ENCODE results near the gene NEK2. TPM values are rescaled to one million over a fixed set of nuclear protein-coding genes. Genes with fewer than 3 reads are reported as not detected.
A peak's percentile ranks its signal among the peaks of the same experiment; 100 is the strongest.

Gene NEK2
- total and polyA plus RNA-seq, 2 of the 13 experiments (the other 11 are each of a cell fraction or from before 2014, with no cell fraction given) = 10.9 to 40.8 TPM

GRCh38 chr1:211722277-211723175 is 47.1 kb upstream of the NEK2 start:
- Histone ChIP-seq H3K79me2 (ENCODE audit: insufficient read depth, low read length) (no peaks in the 10 kb centered on the region), H3K4me3 (replicated peaks in 1 of 3; ENCODE audit: insufficient read depth in 1 of 3, low read depth in 2 of 3, low read length in 3 of 3) (peak overlapping the region in 1 of 3 experiments; percentile 24; a peak in 1 of 6 replicates), H3K9ac (ENCODE audit: insufficient read depth, low read depth, low read length) (no peak overlapping the region), H3K9me3 (ENCODE audit: low read length) (no peaks in the 10 kb centered on the region), H3K4me1 (ENCODE audit: insufficient read depth, low read length) (peaks cover 38% of the 10 kb centered on the region), H3K4me2 (ENCODE audit: low read depth, low read length) (peak overlapping the region; percentile 71), H3K27ac (ENCODE audit: extremely low read length, insufficient read depth, low read length) (no peak overlapping the region), H2AFZ (ENCODE audit: low read length) (no peak overlapping the region), H3K36me3 (replicated peaks in 1 of 2; ENCODE audit: control insufficient read depth in 1 of 2, insufficient read depth in 2 of 2, low read length in 2 of 2) (no peaks in the 10 kb centered on the region), H3K27me3 (ENCODE audit: control insufficient read depth in 1 of 2, insufficient read depth in 2 of 2, low read length in 2 of 2) (no peaks in the 10 kb centered on the region; a peak in 1 of 5 replicates), H4K20me1 (ENCODE audit: insufficient read depth, low read length) (no peaks in the 10 kb centered on the region)
- ChIA-PET POLR2A (interaction anchor here (0.8 to 1.8 kb wide), 6 partner anchors 12 to 313 kb away, joined by 3 to 5 read pairs (median 4); partner anchors contain the start of genes DTL and INTS7), CTCF (ENCODE audit: low intra/inter-chr PET ratio, low total read pairs) (no interaction called here)
- ATAC-seq (peak; percentile 63), FAIRE-seq (peak; percentile 40), DNase-seq (ENCODE audit: low spot score) (no peak)
- no TSS peak for BruUV-seq (replicated peaks)
- intact Hi-C loops (cut with micrococcal nuclease; ENCODE audit: unreplicated experiment) = no loop called here
- in situ Hi-C loops (cut with HindIII; ENCODE audit: extremely low pct_ligation_motif_present, low pct_unique_long_range_greater_than_20kb) = no loop called here
- WGBS (ENCODE audit: low lambda C conversion rate) = 19% methylated on average over 6 of the region's 6 CpGs
- TF ChIP-seq TOE1 (CRISPR knock-in tag; IDR thresholded peaks at IDR 0.05) (no peak), ZNF264 (CRISPR knock-in tag; IDR thresholded peaks at IDR 0.05) (peak; percentile 78), KLF16 (CRISPR knock-in tag; IDR thresholded peaks at IDR 0.05) (no peak), ZNF597 (CRISPR knock-in tag; IDR thresholded peaks at IDR 0.05) (no peak), SNRNP70 (IDR thresholded peaks at IDR 0.05; ENCODE audit: low read depth, low read length) (no peak), ZNF12 (CRISPR knock-in tag; IDR thresholded peaks at IDR 0.05) (peak; percentile 66; the same call in 1 of the 2 replicates), BCL6 (CRISPR knock-in tag; IDR thresholded peaks at IDR 0.05) (0 out of 2 replicates have a peak, but pooled peaks have one; percentile 8), GATAD2A (CRISPR knock-in tag; IDR thresholded peaks at IDR 0.05) (peak; percentile 30; the same call in 1 of the 2 replicates), KAT7 (CRISPR knock-in tag; IDR thresholded peaks at IDR 0.05; ENCODE audit: borderline replicate concordance) (0 out of 2 replicates have a peak, but pooled peaks have one; percentile 13), NFIB (CRISPR knock-in tag; IDR thresholded peaks at IDR 0.05; ENCODE audit: borderline replicate concordance) (no peak), ZNF546 (CRISPR knock-in tag; conservative IDR thresholded peaks at IDR 0.05) (no peak)
- TF ChIP-seq, protein P1, sequence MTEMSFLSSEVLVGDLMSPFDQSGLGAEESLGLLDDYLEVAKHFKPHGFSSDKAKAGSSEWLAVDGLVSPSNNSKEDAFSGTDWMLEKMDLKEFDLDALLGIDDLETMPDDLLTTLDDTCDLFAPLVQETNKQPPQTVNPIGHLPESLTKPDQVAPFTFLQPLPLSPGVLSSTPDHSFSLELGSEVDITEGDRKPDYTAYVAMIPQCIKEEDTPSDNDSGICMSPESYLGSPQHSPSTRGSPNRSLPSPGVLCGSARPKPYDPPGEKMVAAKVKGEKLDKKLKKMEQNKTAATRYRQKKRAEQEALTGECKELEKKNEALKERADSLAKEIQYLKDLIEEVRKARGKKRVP (CRISPR knock-in tag; IDR thresholded peaks at IDR 0.05) = peak in 1 of 2 experiments; percentile 83; a peak in 2 of 4 replicates
- TF ChIP-seq, protein P2, sequence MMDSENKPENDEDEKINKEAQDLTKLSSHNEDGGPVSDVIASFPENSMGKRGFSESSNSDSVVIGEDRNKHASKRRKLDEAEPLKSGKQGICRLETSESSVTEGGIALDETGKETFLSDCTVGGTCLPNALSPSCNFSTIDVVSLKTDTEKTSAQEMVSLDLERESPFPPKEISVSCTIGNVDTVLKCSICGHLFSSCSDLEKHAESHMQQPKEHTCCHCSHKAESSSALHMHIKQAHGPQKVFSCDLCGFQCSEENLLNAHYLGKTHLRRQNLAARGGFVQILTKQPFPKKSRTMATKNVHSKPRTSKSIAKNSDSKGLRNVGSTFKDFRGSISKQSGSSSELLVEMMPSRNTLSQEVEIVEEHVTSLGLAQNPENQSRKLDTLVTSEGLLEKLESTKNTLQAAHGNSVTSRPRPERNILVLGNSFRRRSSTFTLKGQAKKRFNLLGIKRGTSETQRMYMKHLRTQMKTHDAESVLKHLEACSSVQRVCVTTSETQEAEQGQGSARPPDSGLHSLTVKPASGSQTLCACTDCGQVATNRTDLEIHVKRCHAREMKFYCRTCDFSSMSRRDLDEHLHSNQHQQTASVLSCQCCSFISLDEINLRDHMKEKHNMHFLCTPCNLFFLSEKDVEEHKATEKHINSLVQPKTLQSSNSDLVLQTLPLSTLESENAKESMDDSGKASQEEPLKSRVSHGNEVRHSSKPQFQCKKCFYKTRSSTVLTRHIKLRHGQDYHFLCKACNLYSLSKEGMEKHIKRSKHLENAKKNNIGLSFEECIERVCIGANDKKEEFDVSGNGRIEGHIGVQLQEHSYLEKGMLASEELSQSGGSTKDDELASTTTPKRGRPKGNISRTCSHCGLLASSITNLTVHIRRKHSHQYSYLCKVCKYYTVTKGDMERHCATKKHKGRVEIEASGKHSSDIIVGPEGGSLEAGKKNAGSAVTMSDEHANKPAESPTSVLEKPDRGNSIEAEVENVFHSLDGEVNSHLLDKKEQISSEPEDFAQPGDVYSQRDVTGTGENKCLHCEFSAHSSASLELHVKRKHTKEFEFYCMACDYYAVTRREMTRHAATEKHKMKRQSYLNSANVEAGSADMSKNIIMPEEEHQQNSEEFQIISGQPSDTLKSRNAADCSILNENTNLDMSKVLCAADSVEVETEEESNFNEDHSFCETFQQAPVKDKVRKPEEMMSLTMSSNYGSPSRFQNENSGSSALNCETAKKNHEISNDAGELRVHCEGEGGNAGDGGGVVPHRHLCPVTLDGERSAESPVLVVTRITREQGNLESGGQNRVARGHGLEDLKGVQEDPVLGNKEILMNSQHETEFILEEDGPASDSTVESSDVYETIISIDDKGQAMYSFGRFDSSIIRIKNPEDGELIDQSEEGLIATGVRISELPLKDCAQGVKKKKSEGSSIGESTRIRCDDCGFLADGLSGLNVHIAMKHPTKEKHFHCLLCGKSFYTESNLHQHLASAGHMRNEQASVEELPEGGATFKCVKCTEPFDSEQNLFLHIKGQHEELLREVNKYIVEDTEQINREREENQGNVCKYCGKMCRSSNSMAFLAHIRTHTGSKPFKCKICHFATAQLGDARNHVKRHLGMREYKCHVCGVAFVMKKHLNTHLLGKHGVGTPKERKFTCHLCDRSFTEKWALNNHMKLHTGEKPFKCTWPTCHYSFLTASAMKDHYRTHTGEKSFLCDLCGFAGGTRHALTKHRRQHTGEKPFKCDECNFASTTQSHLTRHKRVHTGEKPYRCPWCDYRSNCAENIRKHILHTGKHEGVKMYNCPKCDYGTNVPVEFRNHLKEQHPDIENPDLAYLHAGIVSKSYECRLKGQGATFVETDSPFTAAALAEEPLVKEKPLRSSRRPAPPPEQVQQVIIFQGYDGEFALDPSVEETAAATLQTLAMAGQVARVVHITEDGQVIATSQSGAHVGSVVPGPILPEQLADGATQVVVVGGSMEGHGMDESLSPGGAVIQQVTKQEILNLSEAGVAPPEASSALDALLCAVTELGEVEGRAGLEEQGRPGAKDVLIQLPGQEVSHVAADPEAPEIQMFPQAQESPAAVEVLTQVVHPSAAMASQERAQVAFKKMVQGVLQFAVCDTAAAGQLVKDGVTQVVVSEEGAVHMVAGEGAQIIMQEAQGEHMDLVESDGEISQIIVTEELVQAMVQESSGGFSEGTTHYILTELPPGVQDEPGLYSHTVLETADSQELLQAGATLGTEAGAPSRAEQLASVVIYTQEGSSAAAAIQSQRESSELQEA (CRISPR knock-in tag; IDR thresholded peaks at IDR 0.05; ENCODE audit: not compliant biosample characterization) = no peak

Measured in HepG2 (cell line).